K562 (cell line): Measurements from ENCODE around the gene ARHGAP29. TPM values are rescaled to one million over a fixed set of nuclear protein-coding genes. Genes with fewer than 3 reads are reported as not detected.

ENCODE experiments used
- ATAC-seq: fragments of 200-7000 bp; cut with Tn5 transposase; 3 replicates; pipeline ENCODE4 v1.9.1; 2020; ENCODE audit warnings: moderate library complexity
- BruUV-seq: library from RNA; stranded (reverse); fragments of 400-500 nt; replicated peaks from 2 replicates; lab custom pipeline; 2021; lab: Mats Ljungman, UMichigan
- CTCF ChIA-PET: fragments of 300-600 bp; formaldehyde crosslinking; extraction: SDS; loops from one replicate; lab custom pipeline; 2021; ENCODE audit warnings: low intra/inter-chr PET ratio; lab: Yijun Ruan, JAX
- POLR2A ChIA-PET: fragments of 300-600, 350-650 bp; sonication (Branson Sonifier 250); formaldehyde crosslinking; extraction: SDS; loops from one replicate; lab custom pipeline; 2021; ENCODE audit warnings: antibody characterized with exemption, inconsistent platforms; lab: Yijun Ruan, JAX
- DNase-seq, 4 experiments: peaks; one replicate each; pipeline versions ENCODE4 v3.0.0 to v3.0.0-alpha.2; 2011 to 2018; ENCODE audit warnings: low spot score in 3 of 4, mixed read lengths in 3 of 4; ENCODE audit errors: extremely low read depth in 1 of 4
- FAIRE-seq: peaks from 2 replicates; lab custom pipeline; 2011; peaks lifted over from hg19 to GRCh38; lab: Jason Lieb, UNC
- H2AFZ ChIP-seq: 2 replicates; pipeline ENCODE4 v1.6.0; 2011; ENCODE audit warnings: low read depth, low read length, control low read depth, inconsistent platforms
- H3K27ac ChIP-seq: fragments of 200-600 bp; 3 replicates; pipeline ENCODE4 v1.8.0; 2011; ENCODE audit warnings: low read depth, mild to moderate bottlenecking, control low read depth, inconsistent platforms, low read length, moderate library complexity, mixed read lengths; ENCODE audit errors: extremely low read depth
- H3K27me3 ChIP-seq, 2 experiments: fragments of 300-600 bp in 1 of 2; 2 replicates in 1 of 2; 3 replicates in 1 of 2; pipeline versions ENCODE4 v1.6.0 to v1.8.0; 2011; ENCODE audit warnings: inconsistent platforms in 2 of 2, low read length in 2 of 2, mild to moderate bottlenecking in 1 of 2, mixed read lengths in 1 of 2, moderate library complexity in 1 of 2; ENCODE audit not compliant: control insufficient read depth in 2 of 2, insufficient read depth in 2 of 2
- H3K36me3 ChIP-seq: fragments of 300-600 bp; 3 replicates; pipeline ENCODE4 v1.8.0; 2011; ENCODE audit warnings: mild to moderate bottlenecking, low read length, inconsistent platforms; ENCODE audit not compliant: control insufficient read depth, insufficient read depth
- H3K4me1 ChIP-seq, 2 experiments: fragments of 200-600 bp in 1 of 2; replicated peaks in 1 of 2; 2 replicates in 1 of 2; 3 replicates in 1 of 2; pipeline versions ENCODE4 v1.5.1 to v1.8.0; 2011; ENCODE audit warnings: inconsistent platforms in 2 of 2, low read length in 2 of 2, mild to moderate bottlenecking in 1 of 2, mixed read lengths in 1 of 2, moderate library complexity in 1 of 2; ENCODE audit not compliant: control insufficient read depth in 2 of 2, insufficient read depth in 2 of 2
- H3K4me2 ChIP-seq: 2 replicates; pipeline ENCODE4 v1.6.1; 2011; ENCODE audit warnings: low read length, control low read depth, inconsistent platforms, mixed read lengths; ENCODE audit not compliant: insufficient read depth
- H3K4me3 ChIP-seq: fragments of 200-600 bp; sonication (generic), shearing (Covaris generic); 2 replicates; pipeline ENCODE4 v1.5.1; 2016; ENCODE audit warnings: control low read depth, inconsistent platforms
- H3K79me2 ChIP-seq: fragments of 200-600 bp; 3 replicates; pipeline ENCODE4 v1.8.0; 2011; ENCODE audit warnings: low read length, inconsistent platforms; ENCODE audit not compliant: control insufficient read depth, insufficient read depth
- H3K9ac ChIP-seq, 2 experiments: 2 replicates each; pipeline versions ENCODE4 v1.6.0 to v1.6.1; 2011; ENCODE audit warnings: low read depth in 2 of 2, low read length in 2 of 2, control low read depth in 1 of 2, inconsistent platforms in 1 of 2, mild to moderate bottlenecking in 1 of 2, mixed read lengths in 1 of 2; ENCODE audit not compliant: insufficient read depth in 1 of 2
- H3K9me1 ChIP-seq: one replicate; pipeline ENCODE4 v1.6.0; 2011; ENCODE audit warnings: inconsistent platforms, mild to moderate bottlenecking, low read length, moderate library complexity; ENCODE audit not compliant: control insufficient read depth, insufficient read depth
- H3K9me3 ChIP-seq: replicated peaks from 2 replicates; pipeline ENCODE4 v1.5.1; 2011; ENCODE audit warnings: low read depth, low read length, inconsistent platforms; ENCODE audit not compliant: control insufficient read depth, insufficient read depth
- H4K20me1 ChIP-seq: replicated peaks from 2 replicates; pipeline ENCODE4 v1.6.1; 2011; ENCODE audit warnings: low read length, inconsistent platforms, mixed read lengths; ENCODE audit not compliant: control insufficient read depth, insufficient read depth
- MAZ ChIP-seq, 2 experiments: fragments of 450-650 bp in 1 of 2; sonication (generic) in 1 of 2; formaldehyde crosslinking; IDR thresholded peaks in 1 of 2; conservative IDR thresholded peaks in 1 of 2; 2 replicates each; pipeline versions ENCODE4 v1.4.0 to v1.5.0; 2020; ENCODE audit warnings: mild to moderate bottlenecking in 1 of 2, missing genetic modification reagents in 1 of 2
- MBD1 ChIP-seq: fragments of 250-450 bp; sonication (Bioruptor Pico); IDR thresholded peaks from 2 replicates; pipeline ENCODE4 v1.8.0; 2022; ENCODE audit warnings: inconsistent platforms
- RREB1 ChIP-seq: fragments of 250-450 bp; sonication (Bioruptor Pico); IDR thresholded peaks from 2 replicates; pipeline ENCODE4 v1.4.0; 2020
- SMAD4 ChIP-seq: fragments of 250-450 bp; sonication (Bioruptor Pico); conservative IDR thresholded peaks from 2 replicates; pipeline ENCODE4 v1.8.0; 2021; ENCODE audit warnings: inconsistent platforms, mild to moderate bottlenecking, moderate library complexity
- ZNF766 ChIP-seq: fragments of 200-800 bp; sonication (Bioruptor generic); conservative IDR thresholded peaks from 2 replicates; pipeline ENCODE4 v1.6.1; 2016; ENCODE audit warnings: missing genetic modification characterization, missing compliant biosample characterization
- WGBS: fragments of 100-300 bp; shearing (Covaris generic); methylation state at CpG from one replicate; pipeline ENCODE4 v1.1.6; 2016; ENCODE audit warnings: low coverage, mixed read lengths; ENCODE audit not compliant: insufficient coverage; ENCODE audit errors: missing lambda C conversion rate; 5-methylcytosine and 5-hydroxymethylcytosine counted together
- in situ Hi-C: fragments of 300-500 bp; cut with MboI; formaldehyde crosslinking; loops from 4 replicates; pipeline ENCODE4 v1.15.0; 2018; ENCODE audit warnings: inconsistent platforms, mixed read lengths
- intact Hi-C: fragments of 100-400 bp; cut with micrococcal nuclease; formaldehyde crosslinking; loops from 2 replicates; pipeline ENCODE4 v1.14.2; 2022
- polyA plus RNA-seq, 8 experiments: library from polyadenylated mRNA; depleted of rRNA in 4 of 8; stranded (reverse) in 5 of 8; unstranded in 3 of 8; fragments of >200 nt; fragmentation: Nextera tagmentation in 2 of 8; fragmentation: Illumina TruSeq in 1 of 8; extraction: Ambion mirVana in 2 of 8; extraction: Trizol in 1 of 8; gene quantifications; 2 replicates each; pipeline versions ENCODE4 v1.2.1 to v1.2.3, GENCODE V29; 2011 to 2014; ENCODE audit warnings: inconsistent platforms in 1 of 8, missing spikeins in 1 of 8
- total RNA-seq, 7 experiments: library from RNA; depleted of rRNA in 6 of 7; stranded (reverse); fragments of >200 nt in 6 of 7; fragmentation: Illumina TruSeq in 2 of 7; extraction: Trizol in 2 of 7; gene quantifications; 2 replicates each; pipeline versions ENCODE4 v1.2.1 to v1.2.3, GENCODE V29; 2011 to 2021; ENCODE audit warnings: low replicate concordance in 1 of 7
- TF ChIP-seq, protein P1 (sequence below): fragments of 200-800 bp; sonication (Bioruptor generic); IDR thresholded peaks from 2 replicates; pipeline ENCODE4 v1.6.1; 2017; ENCODE audit warnings: missing genetic modification characterization, missing compliant biosample characterization
- TF ChIP-seq, protein P2 (sequence below), 2 experiments: fragments of 250-450 bp in 1 of 2; fragments of 450-650 bp in 1 of 2; sonication (Bioruptor Pico) in 1 of 2; IDR thresholded peaks; 2 replicates each; pipeline versions ENCODE4 v1.6.1 to v1.8.0; 2016 to 2021; ENCODE audit warnings: mild to moderate bottlenecking in 2 of 2, moderate library complexity in 2 of 2, missing compliant biosample characterization in 1 of 2, missing genetic modification characterization in 1 of 2

The ARHGAP29 gene
- total and polyA plus RNA-seq, 9 of the 15 experiments (the other 6 are each of a cell fraction or from before 2014, with no cell fraction given), result under 0.01 to 0.13 (median 0.02) TPM; not detected in 5

DNA sequence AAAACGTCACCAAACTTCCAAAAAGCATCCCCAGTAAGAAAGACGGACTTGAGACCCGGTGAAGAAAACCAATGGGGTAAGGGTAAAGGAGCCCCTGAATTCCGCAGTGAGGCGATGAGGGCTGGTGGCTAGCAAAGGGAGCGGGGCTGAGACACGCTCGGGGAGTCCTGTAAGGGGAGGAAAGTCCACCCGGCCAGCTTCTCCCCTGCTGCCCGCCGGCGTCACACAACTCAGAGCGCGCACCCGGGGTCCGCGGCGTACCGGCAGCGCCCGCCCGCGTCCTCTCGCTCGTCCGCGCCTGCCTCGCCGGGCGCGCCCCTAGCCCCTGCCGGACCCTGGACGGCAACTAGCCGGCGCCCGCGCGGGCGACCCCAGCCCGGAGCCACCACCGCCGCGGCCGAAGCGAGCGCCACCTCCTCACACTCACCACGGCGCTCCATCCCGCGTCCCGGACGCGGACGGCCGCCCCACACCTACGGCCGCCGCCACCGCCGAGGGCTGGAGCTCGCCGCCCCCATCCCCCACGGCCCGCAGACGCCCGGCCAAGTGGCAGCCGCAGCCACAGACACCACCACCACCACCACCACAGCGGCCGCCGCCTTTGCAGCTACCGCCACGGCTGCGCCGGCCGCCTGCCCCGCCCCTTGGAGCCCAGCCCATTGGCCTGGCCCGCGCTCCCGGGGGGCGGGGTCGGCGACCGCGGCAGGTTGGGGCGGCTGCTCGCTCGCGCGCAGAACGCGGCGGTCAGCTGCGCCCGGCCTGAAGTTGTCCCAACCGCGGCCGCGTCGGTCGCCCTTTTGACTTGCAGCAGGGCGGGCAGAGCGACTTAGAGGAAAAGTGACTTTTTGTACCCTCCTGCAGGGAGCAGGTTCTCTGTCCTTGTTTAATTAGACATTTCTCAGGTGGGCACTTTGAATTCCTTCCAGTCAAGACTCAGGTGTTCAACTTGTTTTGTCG, 10.0 kb upstream of the ARHGAP29 start:
- H3K79me2 ChIP-seq, result no peaks in the 10 kb centered on the region
- H3K9me3 ChIP-seq, result no peaks in the 10 kb centered on the region
- in situ Hi-C loops, result no loop called here
- no peaks in the 10 kb centered on the region for H3K9me1 ChIP-seq
- 13% methylated on average over 22 of the region's 103 CpGs for WGBS
- DNase-seq, result peak; percentile 79 to 91 (median 87)
- ChIA-PET POLR2A (interaction anchor here (0.6 to 1.7 kb wide), 3 partner anchors 17 to 293 kb away, joined by 3 to 6 read pairs (median 3); no protein-coding TSS in a partner anchor), CTCF (no interaction called here)
- H3K9ac ChIP-seq, result peak overlapping the region in 1 of 2 experiments; percentile 77; a peak in 2 of 4 replicates
- no peak for FAIRE-seq
- no peaks in the 10 kb centered on the region for H3K36me3 ChIP-seq
- H3K4me2 ChIP-seq, result peak overlapping the region; percentile 65
- intact Hi-C loops, result no loop called here
- no peaks in the 10 kb centered on the region for H4K20me1 ChIP-seq
- H2AFZ ChIP-seq, result peak overlapping the region; percentile 80
- peak; percentile 100 for ATAC-seq
- no TSS peak for BruUV-seq
- no peak overlapping the region for H3K27ac ChIP-seq
- H3K4me3 ChIP-seq, result peak overlapping the region; percentile 44
- peaks cover 3 to 15% of the 10 kb centered on the region in 2 experiments; a peak in 4 of 5 replicates for H3K27me3 ChIP-seq
- peaks cover 0 to 10% of the 10 kb centered on the region in 2 experiments; a peak in 2 of 5 replicates for H3K4me1 ChIP-seq
- TF ChIP-seq, protein P1, sequence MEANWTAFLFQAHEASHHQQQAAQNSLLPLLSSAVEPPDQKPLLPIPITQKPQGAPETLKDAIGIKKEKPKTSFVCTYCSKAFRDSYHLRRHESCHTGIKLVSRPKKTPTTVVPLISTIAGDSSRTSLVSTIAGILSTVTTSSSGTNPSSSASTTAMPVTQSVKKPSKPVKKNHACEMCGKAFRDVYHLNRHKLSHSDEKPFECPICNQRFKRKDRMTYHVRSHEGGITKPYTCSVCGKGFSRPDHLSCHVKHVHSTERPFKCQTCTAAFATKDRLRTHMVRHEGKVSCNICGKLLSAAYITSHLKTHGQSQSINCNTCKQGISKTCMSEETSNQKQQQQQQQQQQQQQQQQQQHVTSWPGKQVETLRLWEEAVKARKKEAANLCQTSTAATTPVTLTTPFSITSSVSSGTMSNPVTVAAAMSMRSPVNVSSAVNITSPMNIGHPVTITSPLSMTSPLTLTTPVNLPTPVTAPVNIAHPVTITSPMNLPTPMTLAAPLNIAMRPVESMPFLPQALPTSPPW (CRISPR knock-in tag), result peak; percentile 24; the same call in 1 of the 2 replicates
- TF ChIP-seq ZNF766 (no peak), SMAD4 (CRISPR knock-in tag) (0 out of 2 replicates have a peak, but pooled peaks have one; percentile 50), MAZ (CRISPR knock-in tag; conservative IDR thresholded peaks at IDR 0.05 in 1 of 2, IDR thresholded peaks at IDR 0.05 in 1 of 2) (peak in 1 of 2 experiments; percentile 53; a peak in 1 of 4 replicates), RREB1 (CRISPR knock-in tag) (no peak), MBD1 (CRISPR knock-in tag) (no peak)
- TF ChIP-seq, protein P2, sequence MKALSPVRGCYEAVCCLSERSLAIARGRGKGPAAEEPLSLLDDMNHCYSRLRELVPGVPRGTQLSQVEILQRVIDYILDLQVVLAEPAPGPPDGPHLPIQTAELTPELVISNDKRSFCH (CRISPR knock-in tag; IDR thresholded peaks at IDR 0.05), result no peak
- TF ChIP-seq, protein P2 (tag; IDR thresholded peaks at IDR 0.05), result no peak
